PFSK-1 (cell line): ENCODE measurements around the gene SFXN1.

Source experiments
- FOXP2 ChIP-seq: optimal IDR thresholded peaks from 2 replicates; pipeline ENCODE3; 2011; ENCODE audit warnings: borderline replicate concordance, control low read depth, inconsistent platforms; ENCODE audit not compliant: insufficient read depth; ENCODE audit errors: extremely low read length, extremely low read depth
- POLR2AphosphoS5 ChIP-seq: IDR thresholded peaks from 2 replicates; pipeline ENCODE4 v1.6.1; 2012; ENCODE audit warnings: low read depth, mild to moderate bottlenecking, control low read depth, low read length, moderate library complexity
- SIN3A ChIP-seq: IDR thresholded peaks from 2 replicates; pipeline ENCODE4 v1.6.1; 2012; ENCODE audit warnings: mild to moderate bottlenecking, low read length, moderate library complexity, borderline replicate concordance; ENCODE audit not compliant: insufficient read depth
- TAF1 ChIP-seq: IDR thresholded peaks from 2 replicates; pipeline ENCODE4 v1.6.1; 2012; ENCODE audit warnings: low read length, control low read depth, borderline replicate concordance; ENCODE audit not compliant: insufficient read depth

GRCh38 chr5:175484829-175485228 lies 6.5 kb downstream of the SFXN1 start:
- TF ChIP-seq POLR2AphosphoS5 (no peak), SIN3A (no peak), TAF1 (no peak), FOXP2 (no peak)
